Peyer's patch (tissue), 4 donors: ENCODE results near the gene MYBPH.

Experiments used
- CTCF ChIP-seq, 6 experiments: fragments of 450-650 bp in 4 of 6; fragments of 200-600 bp in 2 of 6; sonication (generic) in 1 of 6; IDR thresholded peaks; one replicate each; pipeline ENCODE4 v1.5.1; 2017 to 2019; ENCODE audit warnings: antibody characterized with exemption in 6 of 6, mild to moderate bottlenecking in 3 of 6, moderate library complexity in 1 of 6
- POLR2A ChIP-seq, 2 donors: fragments of 450-650 bp; IDR thresholded peaks; one replicate each; pipeline ENCODE4 v1.5.1; 2017; ENCODE audit warnings: antibody characterized with exemption in 2 of 2, mild to moderate bottlenecking in 2 of 2, moderate library complexity in 2 of 2

DNA sequence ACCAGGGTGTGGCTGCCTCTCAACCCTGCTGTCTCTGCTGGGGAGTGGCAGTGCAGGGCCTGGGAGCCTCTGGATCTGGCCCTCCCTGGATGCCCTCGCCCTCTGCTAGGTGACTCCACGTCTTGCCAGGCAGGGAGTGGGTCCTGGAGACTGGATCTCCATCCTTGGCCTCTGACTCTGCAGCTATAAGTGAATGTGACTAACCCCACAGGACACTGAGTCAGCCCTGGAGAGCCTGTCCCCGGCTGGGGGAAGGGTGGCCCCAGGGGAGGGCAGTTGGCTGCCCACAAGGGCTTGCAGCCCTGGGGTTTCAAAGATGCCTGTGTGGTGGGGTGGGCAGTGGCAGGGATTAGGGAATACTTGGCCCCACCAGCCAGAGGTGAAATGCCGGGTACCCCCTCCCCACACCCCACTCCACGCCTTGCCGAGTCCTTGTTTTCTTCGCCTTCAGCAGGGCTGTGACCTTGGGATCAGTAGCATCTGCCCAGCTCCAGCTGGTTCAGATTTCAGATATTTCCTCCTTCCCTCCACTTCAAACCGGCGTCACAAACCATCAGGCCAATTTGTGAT, 1.9 kb upstream of the MYBPH start:
- no peak for TF ChIP-seq CTCF (IDR thresholded peaks at IDR 0.05)
- no peak for TF ChIP-seq POLR2A (IDR thresholded peaks at IDR 0.05)
